HepG2 (cell line): ENCODE results near the gene KBTBD3. TPM values are rescaled to one million over a fixed set of nuclear protein-coding genes. Genes with fewer than 3 reads are reported as not detected.

Experiments used
- CEBPG ChIP-seq: IDR thresholded peaks from 2 replicates; pipeline ENCODE4 v1.6.1; 2016
- FOXA1 ChIP-seq, 2 experiments: fragments of 450-650 bp in 1 of 2; sonication (generic) in 1 of 2; formaldehyde crosslinking in 1 of 2; IDR thresholded peaks; 2 replicates each; pipeline versions ENCODE4 v1.4.0 to v1.6.1; 2016 to 2020; ENCODE audit warnings: missing genetic modification reagents in 1 of 2
- FOXK1 ChIP-seq: sonication (generic); formaldehyde crosslinking; IDR thresholded peaks from 2 replicates; pipeline ENCODE4 v1.4.0; 2020; ENCODE audit warnings: low read depth, missing genetic modification reagents, borderline replicate concordance
- GATAD1 ChIP-seq: IDR thresholded peaks from 2 replicates; pipeline ENCODE4 v1.6.1; 2016; ENCODE audit warnings: missing genetic modification reagents, missing compliant biosample characterization
- HMG20B ChIP-seq: conservative IDR thresholded peaks from 2 replicates; pipeline ENCODE4 v1.6.1; 2016; ENCODE audit warnings: missing genetic modification reagents, missing compliant biosample characterization
- HNRNPLL ChIP-seq: fragments of 200-400 bp; formaldehyde crosslinking; IDR thresholded peaks from 2 replicates; pipeline ENCODE4 v1.6.1; 2017; ENCODE audit warnings: mild to moderate bottlenecking, low read depth, low read length; ENCODE audit not compliant: poor library complexity, severe bottlenecking
- HOXA7 ChIP-seq: sonication (generic); formaldehyde crosslinking; IDR thresholded peaks from 2 replicates; pipeline ENCODE4 v1.8.1; 2022; ENCODE audit warnings: mild to moderate bottlenecking, missing genetic modification reagents, moderate library complexity
- LCORL ChIP-seq, 2 experiments: fragments of 450-650 bp in 1 of 2; sonication (generic) in 1 of 2; formaldehyde crosslinking in 1 of 2; IDR thresholded peaks; 2 replicates each; pipeline versions ENCODE4 v1.5.0 to v1.6.1; 2017 to 2020; ENCODE audit warnings: antibody characterized with exemption in 1 of 2, missing genetic modification reagents in 1 of 2
- MTF1 ChIP-seq: sonication (generic); formaldehyde crosslinking; IDR thresholded peaks from 2 replicates; pipeline ENCODE4 v1.5.0; 2020; ENCODE audit warnings: missing genetic modification reagents
- NAIF1 ChIP-seq: sonication (generic); formaldehyde crosslinking; IDR thresholded peaks from 2 replicates; pipeline ENCODE4 v1.5.0; 2020; ENCODE audit warnings: mild to moderate bottlenecking, missing genetic modification reagents, borderline replicate concordance
- RNF2 ChIP-seq: fragments of 450-650 bp; conservative IDR thresholded peaks from 2 replicates; pipeline ENCODE4 v1.6.1; 2016; ENCODE audit warnings: low read depth
- SP5 ChIP-seq: IDR thresholded peaks from 2 replicates; pipeline ENCODE4 v1.6.1; 2016; ENCODE audit warnings: low read depth, borderline replicate concordance
- SPEN ChIP-seq: sonication (generic); formaldehyde crosslinking; IDR thresholded peaks from 2 replicates; pipeline ENCODE4 v1.5.1; 2020; ENCODE audit warnings: low read depth, mild to moderate bottlenecking, missing genetic modification reagents
- ZNF619 ChIP-seq: sonication (generic); formaldehyde crosslinking; IDR thresholded peaks from 2 replicates; pipeline ENCODE4 v1.4.0; 2020; ENCODE audit warnings: mild to moderate bottlenecking, missing genetic modification reagents
- ZNF709 ChIP-seq: sonication (generic); formaldehyde crosslinking; IDR thresholded peaks from 2 replicates; pipeline ENCODE4 v1.5.0; 2020; ENCODE audit warnings: mild to moderate bottlenecking, missing genetic modification reagents
- ZNF776 ChIP-seq: sonication (generic); formaldehyde crosslinking; IDR thresholded peaks from 2 replicates; pipeline ENCODE4 v1.4.0; 2020; ENCODE audit warnings: mild to moderate bottlenecking, missing genetic modification reagents
- ZNF788 ChIP-seq: sonication (generic); formaldehyde crosslinking; IDR thresholded peaks from 2 replicates; pipeline ENCODE4 v1.5.0; 2020; ENCODE audit warnings: mild to moderate bottlenecking, missing genetic modification reagents, borderline replicate concordance
- polyA plus RNA-seq, 8 experiments: library from polyadenylated mRNA; depleted of rRNA in 3 of 8; stranded (reverse) in 7 of 8; unstranded in 1 of 8; fragments of >200 nt; fragmentation: Illumina TruSeq in 4 of 8; extraction: Trizol in 4 of 8; gene quantifications; 2 replicates each; pipeline versions ENCODE4 v1.2.1 to v1.2.3, GENCODE V29; 2011 to 2016; ENCODE audit warnings: low read depth in 4 of 8, missing spikeins in 1 of 8, mixed read lengths in 1 of 8; ENCODE audit not compliant: insufficient read depth in 1 of 8
- total RNA-seq, 5 experiments: library from RNA; depleted of rRNA; stranded (reverse); fragments of >200 nt; fragmentation: Illumina TruSeq; extraction: Trizol; gene quantifications; 2 replicates each; pipeline ENCODE4 v1.2.3, GENCODE V29; 2016; ENCODE audit warnings: low read depth in 1 of 5
- TF ChIP-seq, protein P1 (sequence below), 2 experiments: sonication (generic) in 1 of 2; formaldehyde crosslinking in 1 of 2; IDR thresholded peaks; 2 replicates each; pipeline versions ENCODE4 v1.5.1 to v1.6.1; 2011 to 2020; ENCODE audit warnings: borderline replicate concordance in 1 of 2, low read depth in 1 of 2, low read length in 1 of 2, mild to moderate bottlenecking in 1 of 2, missing genetic modification reagents in 1 of 2, moderate library complexity in 1 of 2
- TF ChIP-seq, protein P2 (sequence below): sonication (generic); formaldehyde crosslinking; IDR thresholded peaks from 2 replicates; pipeline ENCODE4 v1.4.0; 2020; ENCODE audit warnings: missing genetic modification reagents; ENCODE audit errors: not compliant biosample characterization
- TF ChIP-seq, protein P3 (sequence below): sonication (generic); formaldehyde crosslinking; IDR thresholded peaks from 2 replicates; pipeline ENCODE4 v1.5.1; 2020; ENCODE audit warnings: missing genetic modification reagents, mild to moderate bottlenecking, borderline replicate concordance
- TF ChIP-seq, protein P4 (sequence below): sonication (generic); formaldehyde crosslinking; IDR thresholded peaks from 2 replicates; pipeline ENCODE4 v1.4.0; 2020; ENCODE audit warnings: mild to moderate bottlenecking, missing genetic modification reagents

KBTBD3 gene
- total and polyA plus RNA-seq, 2 of the 13 experiments (the other 11 are each of a cell fraction or from before 2014, with no cell fraction given) = 1.8 to 7.4 TPM

DNA sequence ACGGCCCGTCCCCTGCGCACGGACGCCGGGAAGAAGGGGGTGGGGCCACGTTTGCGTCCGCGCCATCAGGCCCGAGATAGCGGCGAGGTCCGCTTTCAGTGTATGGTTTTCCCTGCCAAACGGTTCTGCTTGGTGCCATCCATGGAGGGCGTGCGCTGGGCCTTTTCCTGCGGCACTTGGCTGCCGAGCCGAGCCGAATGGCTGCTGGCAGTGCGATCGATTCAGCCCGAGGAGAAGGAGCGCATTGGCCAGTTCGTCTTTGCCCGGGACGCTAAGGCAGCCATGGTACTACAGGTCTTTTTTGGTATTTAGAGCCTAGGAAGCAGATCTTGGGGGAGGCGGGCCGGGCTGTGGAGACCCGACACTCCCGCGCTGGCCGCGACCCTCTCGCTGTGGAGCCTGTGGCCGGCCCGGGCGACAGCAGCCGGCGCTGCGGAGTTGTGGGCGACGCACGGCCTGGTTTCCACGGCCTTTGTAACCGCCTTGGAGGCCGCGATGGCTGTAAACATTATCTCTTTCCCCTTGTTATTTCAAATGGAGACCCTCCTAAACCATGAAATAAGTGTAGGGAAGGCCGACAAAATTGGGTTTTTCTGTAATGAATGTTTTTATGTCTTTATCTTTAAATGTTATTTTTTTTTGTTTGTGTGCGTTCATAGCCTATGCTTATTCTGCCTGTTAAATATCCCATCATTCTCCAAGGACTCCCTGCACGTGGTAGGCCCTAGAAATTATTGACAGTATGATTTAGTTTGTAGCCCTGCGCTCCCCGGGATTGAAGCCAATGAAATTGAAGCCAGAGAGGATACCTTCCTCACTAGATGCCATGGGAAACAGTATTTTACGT is 685 bp upstream of the KBTBD3 start, which contains the start of gene AASDHPPT (continued):
- TF ChIP-seq, protein P1, sequence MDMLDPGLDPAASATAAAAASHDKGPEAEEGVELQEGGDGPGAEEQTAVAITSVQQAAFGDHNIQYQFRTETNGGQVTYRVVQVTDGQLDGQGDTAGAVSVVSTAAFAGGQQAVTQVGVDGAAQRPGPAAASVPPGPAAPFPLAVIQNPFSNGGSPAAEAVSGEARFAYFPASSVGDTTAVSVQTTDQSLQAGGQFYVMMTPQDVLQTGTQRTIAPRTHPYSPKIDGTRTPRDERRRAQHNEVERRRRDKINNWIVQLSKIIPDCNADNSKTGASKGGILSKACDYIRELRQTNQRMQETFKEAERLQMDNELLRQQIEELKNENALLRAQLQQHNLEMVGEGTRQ (IDR thresholded peaks at IDR 0.05; ENCODE audit: low read depth, low read length) = no peak
- TF ChIP-seq, protein P1 (CRISPR knock-in tag; IDR thresholded peaks at IDR 0.05; ENCODE audit: borderline replicate concordance) = peak; percentile 36; the same call in 1 of the 2 replicates
- no peak for TF ChIP-seq SP5 (CRISPR knock-in tag)
- peak; percentile 81 for TF ChIP-seq HNRNPLL
- TF ChIP-seq FOXK1 (CRISPR knock-in tag) = 0 out of 2 replicates have a peak, but pooled peaks have one; percentile 41
- TF ChIP-seq GATAD1 (CRISPR knock-in tag) = peak; percentile 67
- peak; percentile 50; the same call in 1 of the 2 replicates for TF ChIP-seq ZNF788 (CRISPR knock-in tag)
- TF ChIP-seq MTF1 = no peak
- TF ChIP-seq, protein P2, sequence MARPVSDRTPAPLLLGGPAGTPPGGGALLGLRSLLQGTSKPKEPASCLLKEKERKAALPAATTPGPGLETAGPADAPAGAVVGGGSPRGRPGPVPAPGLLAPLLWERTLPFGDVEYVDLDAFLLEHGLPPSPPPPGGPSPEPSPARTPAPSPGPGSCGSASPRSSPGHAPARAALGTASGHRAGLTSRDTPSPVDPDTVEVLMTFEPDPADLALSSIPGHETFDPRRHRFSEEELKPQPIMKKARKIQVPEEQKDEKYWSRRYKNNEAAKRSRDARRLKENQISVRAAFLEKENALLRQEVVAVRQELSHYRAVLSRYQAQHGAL = no peak
- 0 out of 2 replicates have a peak, but pooled peaks have one; percentile 17 for TF ChIP-seq HMG20B
- TF ChIP-seq SPEN (CRISPR knock-in tag) = peak; percentile 90
- peak; percentile 64 for TF ChIP-seq RNF2
- no peak for TF ChIP-seq LCORL (IDR thresholded peaks at IDR 0.05)
- TF ChIP-seq LCORL (CRISPR knock-in tag; IDR thresholded peaks at IDR 0.05) = peak; percentile 49; the same call in 1 of the 2 replicates
- TF ChIP-seq HOXA7 (CRISPR knock-in tag) = no peak
- TF ChIP-seq CEBPG (CRISPR knock-in tag) = no peak
- TF ChIP-seq, protein P3, sequence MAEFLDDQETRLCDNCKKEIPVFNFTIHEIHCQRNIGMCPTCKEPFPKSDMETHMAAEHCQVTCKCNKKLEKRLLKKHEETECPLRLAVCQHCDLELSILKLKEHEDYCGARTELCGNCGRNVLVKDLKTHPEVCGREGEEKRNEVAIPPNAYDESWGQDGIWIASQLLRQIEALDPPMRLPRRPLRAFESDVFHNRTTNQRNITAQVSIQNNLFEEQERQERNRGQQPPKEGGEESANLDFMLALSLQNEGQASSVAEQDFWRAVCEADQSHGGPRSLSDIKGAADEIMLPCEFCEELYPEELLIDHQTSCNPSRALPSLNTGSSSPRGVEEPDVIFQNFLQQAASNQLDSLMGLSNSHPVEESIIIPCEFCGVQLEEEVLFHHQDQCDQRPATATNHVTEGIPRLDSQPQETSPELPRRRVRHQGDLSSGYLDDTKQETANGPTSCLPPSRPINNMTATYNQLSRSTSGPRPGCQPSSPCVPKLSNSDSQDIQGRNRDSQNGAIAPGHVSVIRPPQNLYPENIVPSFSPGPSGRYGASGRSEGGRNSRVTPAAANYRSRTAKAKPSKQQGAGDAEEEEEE (CRISPR knock-in tag) = peak; percentile 88; the same call in 1 of the 2 replicates
- TF ChIP-seq ZNF776 (CRISPR knock-in tag) = peak; percentile 58; the same call in 1 of the 2 replicates
- TF ChIP-seq ZNF619 = no peak
- TF ChIP-seq, protein P4, sequence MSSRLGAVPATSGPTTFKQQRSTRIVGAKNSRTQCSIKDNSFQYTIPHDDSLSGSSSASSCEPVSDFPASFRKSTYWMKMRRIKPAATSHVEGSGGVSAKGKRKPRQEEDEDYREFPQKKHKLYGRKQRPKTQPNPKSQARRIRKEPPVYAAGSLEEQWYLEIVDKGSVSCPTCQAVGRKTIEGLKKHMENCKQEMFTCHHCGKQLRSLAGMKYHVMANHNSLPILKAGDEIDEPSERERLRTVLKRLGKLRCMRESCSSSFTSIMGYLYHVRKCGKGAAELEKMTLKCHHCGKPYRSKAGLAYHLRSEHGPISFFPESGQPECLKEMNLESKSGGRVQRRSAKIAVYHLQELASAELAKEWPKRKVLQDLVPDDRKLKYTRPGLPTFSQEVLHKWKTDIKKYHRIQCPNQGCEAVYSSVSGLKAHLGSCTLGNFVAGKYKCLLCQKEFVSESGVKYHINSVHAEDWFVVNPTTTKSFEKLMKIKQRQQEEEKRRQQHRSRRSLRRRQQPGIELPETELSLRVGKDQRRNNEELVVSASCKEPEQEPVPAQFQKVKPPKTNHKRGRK (CRISPR knock-in tag) = no peak
- TF ChIP-seq NAIF1 (CRISPR knock-in tag) = peak; percentile 82
- TF ChIP-seq FOXA1 (IDR thresholded peaks at IDR 0.05) = no peak
- TF ChIP-seq FOXA1 (CRISPR knock-in tag; IDR thresholded peaks at IDR 0.05) = 0 out of 2 replicates have a peak, but pooled peaks have one; percentile 6
- TF ChIP-seq ZNF709 (CRISPR knock-in tag) = peak; percentile 41; the same call in 1 of the 2 replicates
